Measurements from ENCODE around the gene PIK3R5. TPM values are rescaled to one million over a fixed set of nuclear protein-coding genes. Genes with fewer than 3 reads are reported as not detected.

Gene PIK3R5
- total RNA-seq, 1 donor from 2014 or later = 0.30 TPM

- Mint-ChIP-seq H3K36me3 (ENCODE audit: low read depth, unreplicated experiment) (no peaks in the 10 kb centered on the region), H3K27me3 (ENCODE audit: low read depth, unreplicated experiment) (no peaks in the 10 kb centered on the region), H3K9me3 (ENCODE audit: unreplicated experiment) (peaks cover 2% of the 10 kb centered on the region), H3K27ac (ENCODE audit: unreplicated experiment) (no peak overlapping the region), H3K4me3 (ENCODE audit: unreplicated experiment) (no peak overlapping the region), H3K4me1 (ENCODE audit: low read depth, unreplicated experiment) (no peaks in the 10 kb centered on the region)
- Histone ChIP-seq H3K36me3 (ENCODE audit: insufficient read depth, low read length) (no peaks in the 10 kb centered on the region), H3K9ac (ENCODE audit: low read length) (no peak overlapping the region), H4K20me1 (ENCODE audit: insufficient read depth, low read length) (no peaks in the 10 kb centered on the region), H3K4me3 (ENCODE audit: insufficient read depth, low read depth, low read length) (no peak overlapping the region), H3K27ac (ENCODE audit: low read depth, low read length) (no peak overlapping the region), H2AFZ (ENCODE audit: low read depth, low read length) (no peak overlapping the region), H3K27me3 (ENCODE audit: insufficient read depth, low read length) (no peaks in the 10 kb centered on the region), H3K79me2 (ENCODE audit: insufficient read depth, low read length) (no peaks in the 10 kb centered on the region), H3K9me3 (ENCODE audit: insufficient read depth, low read depth, low read length) (no peaks in the 10 kb centered on the region), H3K4me1 (ENCODE audit: insufficient read depth, low read length) (no peaks in the 10 kb centered on the region), H3K4me2 (ENCODE audit: low read length) (no peak overlapping the region)
- DNase-seq (ENCODE audit: low read depth) (no peak), FAIRE-seq (no peak)
- TF ChIP-seq EZH2 (IDR thresholded peaks at IDR 0.05; ENCODE audit: insufficient read depth, low read length) (no peak), CTCF (IDR thresholded peaks at IDR 0.05; ENCODE audit: insufficient read depth, low read depth, low read length) (no peak)
These were observed 14.2 kb upstream of the PIK3R5 start for GRCh38 chr17:8979715-8980114.

GRCh38 chr17:8976638-8977037, 11.1 kb upstream of the PIK3R5 start:
- Mint-ChIP-seq H3K27me3 (ENCODE audit: low read depth, unreplicated experiment) (peaks cover 2% of the 10 kb centered on the region), H3K4me3 (ENCODE audit: unreplicated experiment) (no peak overlapping the region), H3K36me3 (ENCODE audit: low read depth, unreplicated experiment) (no peaks in the 10 kb centered on the region), H3K27ac (ENCODE audit: unreplicated experiment) (no peak overlapping the region), H3K4me1 (ENCODE audit: low read depth, unreplicated experiment) (no peaks in the 10 kb centered on the region), H3K9me3 (ENCODE audit: unreplicated experiment) (peaks cover 8% of the 10 kb centered on the region)
- Histone ChIP-seq H4K20me1 (ENCODE audit: insufficient read depth, low read length) (no peaks in the 10 kb centered on the region), H3K4me1 (ENCODE audit: insufficient read depth, low read length) (no peaks in the 10 kb centered on the region), H3K9me3 (ENCODE audit: insufficient read depth, low read depth, low read length) (no peaks in the 10 kb centered on the region), H3K36me3 (ENCODE audit: insufficient read depth, low read length) (no peaks in the 10 kb centered on the region), H3K4me3 (ENCODE audit: insufficient read depth, low read depth, low read length) (no peak overlapping the region), H3K4me2 (ENCODE audit: low read length) (no peak overlapping the region), H3K27me3 (ENCODE audit: insufficient read depth, low read length) (no peaks in the 10 kb centered on the region), H3K27ac (ENCODE audit: low read depth, low read length) (no peak overlapping the region), H3K9ac (ENCODE audit: low read length) (no peak overlapping the region), H2AFZ (ENCODE audit: low read depth, low read length) (no peak overlapping the region), H3K79me2 (ENCODE audit: insufficient read depth, low read length) (no peaks in the 10 kb centered on the region)
- DNase-seq (ENCODE audit: low read depth) (no peak), FAIRE-seq (no peak)
- TF ChIP-seq EZH2 (IDR thresholded peaks at IDR 0.05; ENCODE audit: insufficient read depth, low read length) (no peak), CTCF (IDR thresholded peaks at IDR 0.05; ENCODE audit: insufficient read depth, low read depth, low read length) (no peak)

GRCh38 chr17:8975091-8975725, 9.7 kb upstream of the PIK3R5 start:
- no peaks in the 10 kb centered on the region for H3K36me3 ChIP-seq (ENCODE audit: insufficient read depth, low read length)
- H3K27me3 ChIP-seq (ENCODE audit: insufficient read depth, low read length) = no peaks in the 10 kb centered on the region
- no peak overlapping the region for H2AFZ ChIP-seq (ENCODE audit: low read depth, low read length)
- FAIRE-seq = no peak
- no peaks in the 10 kb centered on the region for H3K9me3 ChIP-seq (ENCODE audit: insufficient read depth, low read depth, low read length)
- no peak overlapping the region for H3K9ac ChIP-seq (ENCODE audit: low read length)
- no peaks in the 10 kb centered on the region for H3K4me1 ChIP-seq (ENCODE audit: insufficient read depth, low read length)
- H3K27me3 Mint-ChIP-seq (ENCODE audit: low read depth, unreplicated experiment) = peaks cover 2% of the 10 kb centered on the region
- H3K4me2 ChIP-seq (ENCODE audit: low read length) = no peak overlapping the region
- H3K4me3 ChIP-seq (ENCODE audit: insufficient read depth, low read depth, low read length) = no peak overlapping the region
- peaks cover 8% of the 10 kb centered on the region for H3K9me3 Mint-ChIP-seq (ENCODE audit: unreplicated experiment)
- DNase-seq (ENCODE audit: low read depth) = no peak
- no peak overlapping the region for H3K27ac ChIP-seq (ENCODE audit: low read depth, low read length)
- H3K4me1 Mint-ChIP-seq (ENCODE audit: low read depth, unreplicated experiment) = no peaks in the 10 kb centered on the region
- no peaks in the 10 kb centered on the region for H4K20me1 ChIP-seq (ENCODE audit: insufficient read depth, low read length)
- H3K79me2 ChIP-seq (ENCODE audit: insufficient read depth, low read length) = no peaks in the 10 kb centered on the region
- H3K36me3 Mint-ChIP-seq (ENCODE audit: low read depth, unreplicated experiment) = no peaks in the 10 kb centered on the region
- no peak overlapping the region for H3K4me3 Mint-ChIP-seq (ENCODE audit: unreplicated experiment)
- TF ChIP-seq CTCF (IDR thresholded peaks at IDR 0.05; ENCODE audit: insufficient read depth, low read depth, low read length) (no peak), EZH2 (IDR thresholded peaks at IDR 0.05; ENCODE audit: insufficient read depth, low read length) (no peak)
- H3K27ac Mint-ChIP-seq (ENCODE audit: unreplicated experiment) = no peak overlapping the region

Measured in astrocyte (in vitro differentiated cells and primary cell).